HL-60/S4 (cell line): ENCODE measurements around the gene MPIG6B.

Experiments used
- in situ Hi-C: fragments of 300-500 bp; cut with MboI; formaldehyde crosslinking; loops from 2 replicates; pipeline ENCODE4 v1.14.3; 2022; ENCODE audit warnings: low sequenced_read_pairs

Gene MPIG6B

GRCh38 chr6:31765559-31765909 lies 42.4 kb downstream of the MPIG6B start:
- in situ Hi-C loops, result no loop called here

- in situ Hi-C loops, result no loop called here
These were observed 43.0 kb downstream of the MPIG6B start for GRCh38 chr6:31765910-31766794.

- in situ Hi-C loops, result no loop called here
These were observed 44.0 kb downstream of the MPIG6B start for GRCh38 chr6:31767096-31767645.

GRCh38 chr6:31768363-31769257 lies 45.4 kb downstream of the MPIG6B start:
- in situ Hi-C loops, result no loop called here

GRCh38 chr6:31769684-31770371 lies 46.7 kb downstream of the MPIG6B start:
- in situ Hi-C loops, result no loop called here

GRCh38 chr6:31770860-31771259 lies 47.7 kb downstream of the MPIG6B start:
- in situ Hi-C loops, result no loop called here

GRCh38 chr6:31771992-31772358 lies 48.8 kb downstream of the MPIG6B start:
- in situ Hi-C loops, result no loop called here

GRCh38 chr6:31775184-31775583 lies 52.0 kb downstream of the MPIG6B start:
- in situ Hi-C loops, result no loop called here

- in situ Hi-C loops, result no loop called here
These were observed 52.7 kb downstream of the MPIG6B start for GRCh38 chr6:31775633-31776484.
